G401 (cell line): ENCODE data around the gene CRACR2B. TPM values are rescaled to one million over a fixed set of nuclear protein-coding genes. Genes with fewer than 3 reads are reported as not detected.
A peak's percentile ranks its signal among the peaks of the same experiment; 100 is the strongest.

ENCODE experiments used
- DNase-seq: peaks from one replicate; pipeline ENCODE4 v3.0.0-alpha.2; 2015; ENCODE audit warnings: low spot score
- in situ Hi-C: cut with HindIII; loops from 2 replicates; pipeline ENCODE4 v1.10.0; 2016; ENCODE audit warnings: low sequenced_read_pairs, mixed read lengths
- total RNA-seq: library from RNA; depleted of rRNA; stranded (reverse); fragments of >200 nt; shearing (Covaris generic); gene quantifications from 2 replicates; pipeline ENCODE4 v1.2.3, GENCODE V29; 2014

CRACR2B gene
- total RNA-seq, 1 experiment from 2014 or later = 28.3 TPM

DNA sequence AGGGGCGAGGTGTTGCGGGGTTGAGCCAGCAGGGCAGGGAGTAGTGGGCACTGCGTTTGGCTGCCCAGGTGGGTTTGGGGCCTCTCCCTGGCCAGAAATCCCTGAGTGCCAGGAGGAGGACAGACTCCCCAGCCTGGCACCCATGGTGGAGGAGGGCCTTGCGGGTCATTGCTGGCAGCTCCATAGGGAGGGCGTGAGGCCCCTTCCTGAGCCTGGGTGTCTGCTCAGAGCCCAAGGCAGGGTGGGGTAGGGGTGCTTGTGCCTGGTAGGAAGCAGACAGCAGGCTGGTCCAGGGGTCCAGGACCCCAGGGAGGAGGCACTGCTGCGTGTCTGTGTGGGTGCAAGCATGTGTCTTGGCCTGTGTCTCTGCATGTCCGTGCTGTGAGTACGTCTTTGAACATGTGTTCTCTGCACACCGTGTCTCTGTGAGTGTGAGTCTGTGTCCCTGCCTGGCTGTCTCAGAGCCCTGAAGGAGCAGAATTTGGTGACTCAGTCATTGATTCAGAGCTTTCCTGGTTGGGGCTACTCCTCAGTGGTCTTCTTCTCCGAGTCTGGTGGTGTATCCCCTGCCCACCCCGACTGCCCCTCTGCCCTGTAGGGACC is 18.9 kb downstream of the CRACR2B start:
- in situ Hi-C loops = no loop called here
- DNase-seq = no peak

DNA sequence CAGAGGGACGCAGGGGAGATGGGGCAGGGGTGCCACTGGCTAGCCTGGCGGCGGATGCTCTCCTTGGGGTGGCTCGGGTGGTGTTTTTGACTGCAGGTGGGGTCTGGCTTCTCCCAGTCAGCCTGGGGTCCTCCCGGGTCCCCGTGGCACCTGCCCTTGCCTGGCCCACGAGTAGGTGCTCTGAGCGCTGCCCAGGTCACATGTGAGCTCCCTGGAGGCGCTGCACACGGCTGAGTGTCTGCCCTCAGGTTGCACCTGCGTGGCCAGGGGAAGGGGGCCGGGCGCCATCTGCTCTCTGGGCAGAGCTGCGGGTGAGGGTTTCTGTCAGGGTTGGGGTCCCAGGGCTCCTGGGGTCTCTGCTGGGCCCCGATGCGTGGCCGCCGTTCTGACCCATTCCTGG is 20.2 kb downstream of the CRACR2B start:
- in situ Hi-C loops = no loop called here
- no peak for DNase-seq

DNA sequence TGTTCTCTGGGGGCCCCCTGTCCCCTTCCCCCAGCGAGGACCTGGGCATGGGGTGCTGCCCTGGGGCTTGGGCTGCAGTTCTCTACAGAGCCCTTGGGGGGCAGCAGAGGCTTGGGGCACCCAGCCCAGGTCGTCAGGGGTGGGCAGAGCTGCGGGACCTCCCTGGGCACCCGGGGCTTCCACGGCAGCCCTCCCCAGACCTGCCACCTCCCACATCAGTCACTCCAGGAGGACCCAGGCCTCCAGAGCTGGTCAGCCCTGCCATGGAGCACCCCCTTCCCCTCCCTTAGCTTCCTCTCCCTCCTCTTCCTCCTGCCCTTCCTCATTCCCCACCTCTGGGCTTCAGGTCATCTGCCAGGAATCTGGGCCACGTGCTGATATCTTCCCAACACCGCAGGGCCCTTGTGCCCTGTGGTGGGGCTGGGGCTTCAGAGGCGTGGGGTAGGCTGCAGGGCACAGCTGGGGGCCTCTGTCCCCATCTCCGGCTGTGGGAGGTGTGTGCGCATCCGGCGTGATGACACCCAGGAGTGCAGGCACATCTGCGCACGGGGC is 20.7 kb downstream of the CRACR2B start:
- peak; percentile 64 for DNase-seq
- in situ Hi-C loops = no loop called here

DNA sequence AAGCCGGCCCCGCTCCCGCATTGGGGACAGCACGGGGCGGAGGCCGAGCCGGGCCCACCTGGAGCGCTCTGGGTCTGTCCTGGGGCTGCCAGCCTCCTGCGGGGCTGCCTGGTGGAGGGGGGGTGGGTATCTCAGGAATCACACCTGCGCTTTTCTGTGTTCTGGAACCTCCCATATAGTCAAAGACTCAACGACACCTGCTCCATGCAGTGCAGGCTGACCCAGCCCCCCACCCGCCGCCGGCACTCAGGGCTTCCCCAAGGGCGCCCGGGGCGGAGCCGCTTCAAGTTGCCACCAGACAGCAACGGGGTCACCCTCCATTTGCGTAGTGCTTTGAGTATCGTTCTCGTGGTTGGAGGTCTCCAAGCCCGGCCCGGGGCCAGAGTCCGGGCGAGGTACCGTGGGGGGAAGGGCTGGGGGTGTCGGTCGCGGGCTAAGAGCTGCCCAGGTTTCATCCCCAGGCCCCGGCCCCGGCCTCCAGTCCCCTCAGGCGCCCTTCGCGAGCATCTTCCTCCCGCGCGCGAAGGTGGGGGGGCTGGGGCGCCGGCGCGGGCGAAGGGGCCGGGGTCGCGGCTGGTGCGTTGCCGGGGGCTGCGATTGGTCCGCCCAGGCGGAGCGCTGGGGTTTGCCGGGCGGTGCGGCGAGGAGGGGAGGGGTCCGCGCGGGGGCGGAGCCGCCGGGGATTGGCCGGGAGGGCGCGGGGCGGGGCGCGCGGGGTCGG is 21.5 kb downstream of the CRACR2B start:
- in situ Hi-C loops = no loop called here
- no peak for DNase-seq

DNA sequence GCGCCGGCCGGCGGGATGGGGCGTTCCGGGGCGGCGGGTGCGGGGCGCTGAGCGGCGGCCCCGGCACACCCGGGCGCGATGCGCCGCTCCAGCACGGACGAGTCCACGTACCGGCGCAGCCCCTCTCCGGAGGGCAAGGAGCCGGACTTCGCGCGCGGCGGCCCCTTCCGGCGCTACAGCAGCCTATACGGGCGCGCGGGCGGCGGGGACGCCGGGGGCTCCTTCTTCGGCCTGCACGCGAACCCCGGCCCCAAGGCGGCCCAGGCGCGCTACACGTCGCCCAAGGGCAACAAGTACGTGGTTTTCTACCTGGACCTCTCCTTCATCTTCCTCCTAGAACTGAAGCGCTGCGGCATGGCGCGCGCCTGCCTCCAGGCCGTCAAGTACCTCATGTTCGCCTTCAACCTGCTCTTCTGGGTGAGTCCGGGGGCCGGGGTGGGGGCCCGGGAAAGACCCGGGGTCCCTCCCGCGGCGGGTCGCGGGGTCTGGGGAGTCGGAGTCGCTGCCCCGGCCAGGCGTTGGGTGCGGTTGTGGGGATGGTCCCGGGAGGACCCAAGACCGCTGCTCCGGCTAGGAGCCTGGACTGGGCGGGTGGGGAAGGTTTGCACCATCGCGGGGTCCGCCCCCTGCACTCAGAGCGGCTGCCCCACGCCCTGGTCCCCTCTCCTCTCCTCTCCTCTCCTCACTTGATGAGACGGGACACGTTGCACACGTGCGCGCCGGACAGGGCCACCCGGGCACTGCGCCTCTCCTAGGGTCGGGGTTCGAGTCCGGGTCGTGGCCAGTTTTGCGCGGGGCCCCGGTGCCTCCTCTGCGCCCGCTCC is 22.4 kb downstream of the CRACR2B start:
- no peak for DNase-seq
- in situ Hi-C loops = no loop called here

DNA sequence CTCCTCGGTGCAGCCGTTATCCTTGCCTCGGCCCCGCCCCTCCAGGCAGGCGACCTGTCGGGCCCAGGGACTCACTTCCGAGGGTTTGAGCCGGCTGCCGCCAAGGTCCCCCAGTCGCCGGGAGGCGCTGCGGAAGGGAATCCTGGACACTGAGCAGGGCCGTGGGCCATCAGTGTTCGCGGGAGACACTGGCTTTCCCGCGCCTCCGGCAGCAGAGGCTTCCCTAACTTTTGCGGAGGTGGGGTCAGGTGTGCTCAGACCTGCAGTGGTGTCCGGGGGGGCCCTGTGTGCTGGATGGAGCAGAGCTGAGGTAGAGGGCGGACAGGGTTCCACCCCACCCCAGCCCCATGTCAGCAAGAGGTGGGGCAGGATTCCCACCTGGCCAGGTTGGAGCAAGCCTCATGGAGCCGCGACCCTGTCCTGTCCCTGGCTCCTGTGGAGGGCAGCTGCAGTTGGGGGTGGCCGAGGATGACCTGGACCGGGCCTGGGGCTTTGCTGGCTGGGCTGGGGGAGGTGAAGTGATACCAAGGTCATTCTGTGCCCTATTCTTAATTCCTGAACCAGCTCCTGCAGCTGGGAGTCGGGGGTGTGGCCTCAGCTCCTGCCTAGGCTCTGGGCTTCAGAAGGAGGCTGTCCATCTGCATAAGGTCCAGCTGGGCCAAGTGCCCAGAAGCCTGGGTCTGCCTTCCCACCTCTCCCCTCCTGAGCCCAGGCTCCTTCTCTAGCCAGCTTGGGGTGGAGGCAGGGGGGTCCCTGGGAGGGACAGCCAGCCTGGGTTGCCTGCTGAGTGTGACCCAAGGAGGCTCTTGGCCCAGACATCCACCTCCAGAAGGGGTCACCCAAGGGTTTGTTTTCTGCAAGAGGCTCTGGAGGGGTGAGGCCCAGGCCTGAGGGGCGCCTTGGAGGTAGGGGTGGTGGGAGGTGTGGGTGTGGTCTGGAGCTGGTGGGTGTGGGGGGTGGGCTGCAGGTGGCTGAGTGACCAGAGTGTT is 23.4 kb downstream of the CRACR2B start:
- peak; percentile 44 for DNase-seq

DNA sequence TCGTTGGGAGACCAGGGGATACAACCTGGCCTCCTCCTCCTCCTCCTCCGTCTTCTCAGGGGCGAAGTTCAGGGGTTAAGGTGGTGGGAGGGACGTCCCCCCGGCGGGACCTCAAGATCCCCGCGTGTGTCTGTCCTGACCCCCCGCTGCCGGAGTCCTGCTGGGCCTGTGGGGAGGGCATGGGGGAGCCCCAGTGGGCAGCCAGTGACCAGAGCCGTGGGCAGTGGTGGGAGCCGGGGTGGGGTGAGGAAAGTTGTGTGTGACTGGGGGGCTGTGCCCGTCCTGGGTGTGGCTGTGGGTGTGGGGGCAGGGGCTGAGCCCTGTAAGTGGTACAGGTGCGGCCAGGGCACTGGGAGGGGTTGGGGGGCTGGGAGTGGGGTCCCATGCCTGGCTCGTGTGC is 25.0 kb downstream of the CRACR2B start:
- in situ Hi-C loops = no loop called here

More for the DNA sequence above, 23.4 kb downstream of the CRACR2B start:
- in situ Hi-C loops = no loop called here

DNA sequence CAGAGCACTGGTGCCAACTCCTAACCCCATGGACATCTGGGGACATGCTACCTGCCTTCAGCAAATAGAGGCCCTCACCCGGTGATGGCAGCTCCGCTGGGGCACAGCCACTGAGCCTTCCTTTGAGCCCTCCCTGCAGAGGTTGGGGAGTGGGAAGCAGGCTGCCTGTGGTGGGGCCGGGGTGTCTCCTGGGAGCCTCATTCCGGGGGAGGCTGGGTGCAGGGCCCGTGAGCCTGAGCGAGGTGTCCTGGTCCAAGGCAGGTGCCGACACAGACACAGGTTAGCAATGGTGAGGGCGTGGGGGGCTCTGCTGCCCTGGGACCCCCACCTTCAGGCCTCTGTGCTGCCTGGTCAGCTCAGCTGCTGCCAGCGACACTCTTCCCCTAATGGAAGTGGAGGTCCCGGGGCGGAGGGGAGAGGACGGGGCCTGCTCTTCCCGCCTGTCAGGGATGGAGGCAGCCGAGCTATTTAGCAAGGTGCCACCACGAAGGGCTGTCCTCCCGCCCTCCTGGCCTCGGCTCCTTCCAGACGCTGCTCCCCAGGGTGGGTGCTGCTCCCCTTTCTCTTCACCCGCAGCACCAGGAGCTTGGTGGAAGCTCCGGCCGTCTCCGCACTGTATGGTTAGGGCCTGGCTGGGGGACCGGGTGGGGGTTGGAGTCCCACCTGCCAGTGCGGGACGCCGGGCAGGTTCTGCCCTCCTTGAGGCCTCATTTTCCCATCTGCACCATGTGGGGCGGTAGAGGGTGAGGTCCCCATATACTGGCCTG is 26.1 kb downstream of the CRACR2B start:
- no peak for DNase-seq
- in situ Hi-C loops = no loop called here

More for the DNA sequence above, 25.0 kb downstream of the CRACR2B start:
- DNase-seq = no peak

DNA sequence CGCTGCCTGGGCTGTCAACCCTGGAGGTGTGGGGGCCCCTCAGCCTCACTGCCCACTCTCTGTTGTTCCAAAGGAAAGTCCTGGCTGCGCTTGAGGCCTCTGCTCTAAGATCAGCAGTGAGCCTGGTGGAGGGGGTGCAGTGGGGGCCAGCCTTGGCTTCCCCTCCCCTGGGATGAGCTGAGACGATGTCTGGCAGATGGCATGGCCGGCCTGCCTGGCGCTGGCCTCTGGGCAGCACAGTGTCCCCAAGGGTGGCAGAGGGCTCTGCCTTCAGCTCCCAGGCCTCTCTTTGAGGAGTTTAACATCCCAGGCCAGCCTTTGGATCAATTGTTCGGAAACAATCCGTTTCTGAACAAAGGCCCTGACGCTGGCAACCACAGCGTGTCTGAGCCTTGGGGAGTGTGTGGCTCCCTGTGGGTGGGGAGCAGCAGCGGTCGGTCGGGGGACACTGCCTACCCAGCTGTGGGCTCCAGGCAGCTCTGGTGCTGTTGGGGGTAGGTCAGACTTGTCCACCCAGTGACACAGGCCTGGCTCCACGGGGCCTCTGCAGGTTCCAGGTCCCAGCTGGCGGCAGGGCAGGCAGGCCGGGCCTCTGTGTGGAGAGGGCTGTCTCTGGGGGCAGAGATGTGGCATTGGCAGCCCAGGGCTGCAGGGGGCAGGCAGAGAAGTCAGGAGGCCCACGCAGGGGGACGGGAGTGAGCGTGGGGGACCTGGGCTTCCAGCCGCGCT is 27.0 kb downstream of the CRACR2B start:
- DNase-seq = no peak

DNA sequence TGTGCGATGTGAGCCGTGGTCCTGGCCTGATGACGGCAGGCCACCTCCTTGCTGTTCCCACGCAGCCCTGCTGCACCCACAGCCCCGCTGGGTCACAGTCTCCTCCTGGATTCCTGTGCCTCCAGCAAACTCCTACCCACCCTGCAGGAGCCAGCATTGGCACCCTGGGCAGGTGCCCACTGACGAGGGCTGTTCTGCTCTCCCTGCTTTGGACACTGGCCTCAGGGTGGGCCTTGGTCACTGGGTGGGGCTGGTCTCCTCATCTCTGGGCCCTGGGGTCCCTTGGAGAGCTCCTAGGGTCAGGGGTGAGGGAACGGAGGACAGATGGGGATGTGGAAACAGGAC is 27.6 kb downstream of the CRACR2B start:
- in situ Hi-C loops = no loop called here
- no peak for DNase-seq

More for the DNA sequence above, 27.0 kb downstream of the CRACR2B start:
- in situ Hi-C loops = no loop called here

DNA sequence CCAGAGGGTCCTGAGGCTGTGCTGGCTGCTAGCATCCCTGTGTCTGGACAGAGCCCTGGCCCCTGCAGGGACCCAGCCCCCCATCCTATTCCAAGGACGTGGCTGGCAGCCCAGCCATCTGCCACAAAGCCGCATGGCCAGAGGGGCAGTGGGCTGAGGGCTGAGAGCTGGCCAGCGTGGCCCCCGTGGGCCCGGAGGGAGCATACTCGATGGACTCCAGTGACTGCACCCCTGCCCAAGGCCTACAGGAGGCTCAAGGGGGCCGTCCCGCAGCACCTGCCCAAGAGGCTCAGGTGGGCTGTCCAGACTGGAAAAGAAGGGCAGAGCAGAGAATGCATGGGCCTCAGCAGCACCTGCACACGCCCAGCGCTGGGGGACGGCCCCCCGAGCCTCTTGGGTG is 28.1 kb downstream of the CRACR2B start:
- no peak for DNase-seq
- in situ Hi-C loops = no loop called here

DNA sequence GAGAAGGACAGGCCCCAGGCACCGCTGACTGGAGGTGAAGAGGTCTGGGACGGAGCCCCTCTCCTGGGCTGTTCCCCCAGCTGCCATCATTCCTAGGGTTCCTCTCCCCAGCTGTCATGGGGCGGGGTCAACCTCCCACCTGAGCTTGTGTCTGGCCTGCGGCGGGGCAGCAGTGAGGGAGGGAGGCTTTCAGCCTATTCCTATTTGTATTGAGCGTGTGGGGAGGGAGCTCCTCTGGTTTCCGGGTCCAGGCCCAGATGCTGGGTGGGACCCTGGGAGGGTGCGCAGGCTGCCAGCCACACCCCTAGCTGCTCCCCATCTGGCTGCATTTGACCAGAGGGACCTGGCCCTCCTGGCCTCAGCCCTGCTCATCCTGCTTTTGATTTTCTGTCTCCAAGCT is 28.7 kb downstream of the CRACR2B start:
- DNase-seq = no peak
- in situ Hi-C loops = no loop called here

DNA sequence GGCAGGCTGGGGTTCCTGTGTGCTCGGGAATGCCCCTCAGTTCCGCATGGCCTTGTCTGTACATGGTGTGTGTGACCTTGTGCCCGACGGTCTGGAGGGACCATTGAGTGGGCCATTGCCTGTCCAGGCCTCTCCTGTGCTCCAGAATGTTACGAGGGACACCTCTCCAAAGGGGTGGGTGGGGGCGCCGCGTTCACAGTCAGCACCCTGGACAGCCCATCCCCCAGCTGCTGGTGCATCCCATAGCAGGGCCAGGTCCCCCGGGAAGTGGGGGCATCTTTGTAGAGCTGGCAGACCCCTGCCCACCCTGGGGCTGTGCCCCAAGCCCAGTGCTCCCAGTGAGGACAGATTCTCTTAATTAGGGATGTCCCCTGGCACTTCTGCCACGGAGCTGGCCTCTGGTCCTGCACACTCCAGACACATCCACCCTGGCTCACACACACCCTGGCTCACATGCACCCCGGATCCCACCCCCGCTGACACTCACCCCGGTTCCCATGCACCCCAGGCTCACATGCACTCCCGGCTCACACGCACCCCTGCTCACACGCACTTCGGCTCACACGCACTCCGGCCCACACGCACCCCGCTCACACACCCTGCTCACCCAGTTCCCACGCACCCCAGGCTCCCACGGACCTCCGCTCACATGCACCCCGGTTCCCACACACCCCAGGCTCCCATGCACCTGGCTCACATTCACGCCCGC is 30.5 kb downstream of the CRACR2B start:
- in situ Hi-C loops = no loop called here
- DNase-seq = no peak

DNA sequence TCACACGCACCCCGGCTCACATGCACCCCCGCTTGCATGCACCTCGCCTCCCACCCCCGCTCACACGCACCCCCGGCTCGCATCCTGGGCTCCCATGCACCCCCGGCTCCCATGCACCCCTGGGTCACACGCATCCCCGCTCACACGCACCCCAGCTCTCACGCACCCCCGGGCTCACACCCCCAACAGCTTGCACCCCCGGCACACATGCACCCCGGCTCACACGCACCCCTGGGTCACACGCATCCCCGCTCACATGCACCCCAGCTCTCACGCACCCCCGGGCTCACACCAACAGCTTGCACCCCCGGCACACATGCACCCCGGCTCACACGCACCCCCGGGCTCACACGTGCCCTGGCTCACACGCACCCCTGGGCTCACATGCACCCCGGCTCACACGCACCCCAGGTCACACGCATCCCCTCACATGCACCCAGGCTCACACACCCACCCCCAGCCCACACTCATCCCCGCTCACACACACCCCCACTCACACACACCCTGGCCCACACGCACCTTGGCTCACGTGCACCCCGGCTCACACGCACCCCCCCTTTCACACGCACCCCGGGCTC is 31.1 kb downstream of the CRACR2B start:
- DNase-seq = no peak
- in situ Hi-C loops = no loop called here

DNA sequence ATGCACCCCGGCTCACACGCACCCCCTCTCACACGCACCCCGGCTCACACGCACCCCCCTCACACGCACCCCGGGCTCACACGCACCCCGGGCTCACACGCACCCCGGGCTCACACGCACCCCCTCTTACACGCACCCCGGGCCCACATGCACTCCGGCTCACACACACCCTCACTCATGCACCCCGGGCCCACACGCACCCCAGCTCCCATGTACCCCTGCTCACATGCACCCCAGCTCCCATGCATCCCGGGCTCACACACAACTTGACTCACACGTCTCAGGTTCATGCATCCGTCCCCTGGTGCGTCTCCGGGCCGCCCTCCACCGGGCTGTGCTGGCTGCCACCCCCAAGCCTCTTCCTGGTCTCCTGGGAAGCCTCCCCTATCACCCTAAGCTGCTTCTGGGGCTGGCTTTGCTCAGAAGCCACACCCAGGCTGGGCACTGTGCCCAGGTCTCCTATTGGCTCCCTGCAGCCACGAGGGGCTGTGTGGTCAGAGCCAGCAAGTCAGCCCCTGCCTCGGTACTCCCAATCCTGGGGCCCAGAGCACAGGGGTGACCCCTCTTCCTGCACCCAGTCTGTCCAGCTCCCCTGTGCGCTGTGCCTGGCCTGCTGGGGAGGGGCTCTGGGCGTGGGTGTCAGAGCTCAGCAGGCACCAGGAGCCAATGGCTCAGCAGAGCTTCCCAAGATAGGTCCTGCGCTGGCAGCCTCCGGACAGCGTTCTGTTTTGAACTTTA is 31.8 kb downstream of the CRACR2B start:
- in situ Hi-C loops = no loop called here
- DNase-seq = peak; percentile 95
